Prostate gland (tissue), 1 donor: ENCODE data around the gene GABARAPL1.

ENCODE experiments used
- POLR2A ChIP-seq: fragments of 450-650 bp; IDR thresholded peaks from one replicate; pipeline ENCODE4 v1.6.1; 2016; ENCODE audit warnings: antibody characterized with exemption, mild to moderate bottlenecking
- POLR2AphosphoS5 ChIP-seq: sonication (generic); formaldehyde crosslinking; IDR thresholded peaks from one replicate; pipeline ENCODE4 v1.6.1; 2017; ENCODE audit warnings: antibody characterized with exemption

DNA sequence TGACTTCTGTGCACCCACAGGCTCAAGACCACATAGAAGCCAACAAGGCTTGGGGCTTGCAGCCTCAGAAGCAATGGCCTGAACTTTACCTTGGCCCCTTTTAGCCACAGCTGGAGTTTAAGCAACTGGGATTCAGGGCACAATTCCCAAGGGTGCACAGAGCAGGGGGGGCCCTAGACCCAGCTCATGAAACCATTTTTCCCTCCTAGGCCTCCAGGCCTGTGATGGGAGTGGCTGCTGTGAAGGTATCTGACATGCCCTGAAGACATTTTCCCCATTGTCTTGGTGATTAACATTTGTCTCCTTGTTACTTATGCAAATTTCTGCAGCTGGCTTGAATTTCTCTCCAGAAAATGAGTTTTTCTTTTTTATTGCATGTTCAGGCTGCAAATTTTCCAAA lies 21.9 kb downstream of the GABARAPL1 start:
- TF ChIP-seq POLR2A, result no peak
- no peak for TF ChIP-seq POLR2AphosphoS5
